Aorta (tissue), 5 donors: ENCODE data around the gene TAOK3. TPM values are rescaled to one million over a fixed set of nuclear protein-coding genes. Genes with fewer than 3 reads are reported as not detected.
"Not testable (repeated sequence)": the region's sequence is repeated elsewhere in the genome, so short reads cannot be mapped to it uniquely, and the experiment has no call there.

Experiments
- ATAC-seq: fragments of 200-7000 bp; cut with Tn5 transposase; one replicate; pipeline ENCODE4 v1.9.1; 2022; ENCODE audit warnings: moderate library complexity; ENCODE audit not compliant: low FRiP score
- DNase-seq, 2 donors: peaks; one replicate each; pipeline ENCODE4 v3.0.0-alpha.2; 2020
- H3K27ac ChIP-seq, 2 donors: one replicate each; pipeline ENCODE4 v1.5.1; 2013; ENCODE audit warnings: low read length in 2 of 2, mild to moderate bottlenecking in 2 of 2, moderate library complexity in 2 of 2, control low read depth in 1 of 2, inconsistent platforms in 1 of 2, low read depth in 1 of 2
- H3K27me3 ChIP-seq, 2 donors: one replicate each; pipeline ENCODE4 v1.6.1; 2013; ENCODE audit warnings: control low read depth in 1 of 2, low read length in 1 of 2, mild to moderate bottlenecking in 1 of 2, moderate library complexity in 1 of 2; ENCODE audit not compliant: insufficient read depth in 2 of 2, control insufficient read depth in 1 of 2
- H3K36me3 ChIP-seq, 2 donors: one replicate each; pipeline ENCODE4 v1.6.1; 2013; ENCODE audit warnings: control low read depth in 1 of 2, low read length in 1 of 2, mild to moderate bottlenecking in 1 of 2; ENCODE audit not compliant: insufficient read depth in 2 of 2, control insufficient read depth in 1 of 2
- H3K4me1 ChIP-seq, 2 donors: one replicate each; pipeline ENCODE4 v1.6.1; 2013; ENCODE audit warnings: low read length in 2 of 2, control low read depth in 1 of 2, mild to moderate bottlenecking in 1 of 2, moderate library complexity in 1 of 2; ENCODE audit not compliant: insufficient read depth in 2 of 2, control insufficient read depth in 1 of 2
- H3K4me3 ChIP-seq, 2 donors: one replicate each; pipeline ENCODE4 v1.5.1; 2013; ENCODE audit warnings: low read length in 2 of 2, control low read depth in 1 of 2, mild to moderate bottlenecking in 1 of 2
- H3K9me3 ChIP-seq: one replicate; pipeline ENCODE4 v1.6.1; 2013; ENCODE audit warnings: mild to moderate bottlenecking, low read length; ENCODE audit not compliant: control insufficient read depth
- WGBS, 2 donors: extraction: QIAGEN DNeasy Blood & Tissue Kit; methylation state at CpG; one replicate each; pipeline ENCODE4 v1.1.7; 2013; 5-methylcytosine and 5-hydroxymethylcytosine counted together
- intact Hi-C, 2 donors: fragments of 100-400 bp; cut with DNase I; formaldehyde crosslinking; loops; one replicate each; pipeline versions ENCODE4 v1.14.2 to v1.15.0; 2022
- polyA plus RNA-seq, 2 donors: library from polyadenylated mRNA; stranded (reverse); fragments of 200-250 nt; gene quantifications; one replicate each; pipeline ENCODE4 v1.2.3, GENCODE V29; 2013
- total RNA-seq, 2 donors: library from RNA; stranded (reverse); fragmentation: NEBNext Ultra II Directional; extraction: Animal tissue kit (Norgen Biotek cat#: 25700); gene quantifications; one replicate each; pipeline ENCODE4 v1.2.1, GENCODE V29; 2021
- donor health status: healthy with polysubstance abuse.
- donor health status: Bipolar disorder and iron deficiency.
- donor health status: DM: no; HTN: no; CAD: no.
- donor health status: DM: no; HTN: no; CAD: no.
- donor health status: DM: yes; HTN: yes; CAD: no.

TAOK3 gene
- total and polyA plus RNA-seq, 4 donors = 14.9 to 45.4 (median 31.0) TPM

DNA sequence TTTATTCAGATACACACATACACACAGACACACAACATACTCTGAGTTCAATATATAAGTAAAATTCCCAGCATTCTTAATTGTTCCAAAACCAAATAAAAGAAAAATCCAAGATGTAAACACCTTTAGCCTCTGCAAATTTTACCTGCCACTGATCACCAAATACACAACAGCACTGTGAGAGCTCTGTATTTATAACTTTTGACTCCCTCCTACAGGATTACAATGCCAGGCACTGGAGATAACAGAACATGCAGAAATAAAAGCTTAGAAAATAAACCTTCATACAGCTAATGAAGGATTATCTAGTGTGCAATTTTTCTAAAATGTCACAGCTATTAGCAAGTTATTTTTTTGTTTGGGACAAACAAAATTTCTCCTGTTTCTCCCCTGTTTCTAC is 85.0 kb downstream of the TAOK3 start:
- Histone ChIP-seq H3K27me3 (no peaks in the 10 kb centered on the region), H3K4me1 (no peaks in the 10 kb centered on the region), H3K4me3 (no peak overlapping the region), H3K9me3 (no peaks in the 10 kb centered on the region), H3K36me3 (no peaks in the 10 kb centered on the region), H3K27ac (no peak overlapping the region)
- no peak for ATAC-seq
- DNase-seq = no peak
- intact Hi-C loops = no loop called here

DNA sequence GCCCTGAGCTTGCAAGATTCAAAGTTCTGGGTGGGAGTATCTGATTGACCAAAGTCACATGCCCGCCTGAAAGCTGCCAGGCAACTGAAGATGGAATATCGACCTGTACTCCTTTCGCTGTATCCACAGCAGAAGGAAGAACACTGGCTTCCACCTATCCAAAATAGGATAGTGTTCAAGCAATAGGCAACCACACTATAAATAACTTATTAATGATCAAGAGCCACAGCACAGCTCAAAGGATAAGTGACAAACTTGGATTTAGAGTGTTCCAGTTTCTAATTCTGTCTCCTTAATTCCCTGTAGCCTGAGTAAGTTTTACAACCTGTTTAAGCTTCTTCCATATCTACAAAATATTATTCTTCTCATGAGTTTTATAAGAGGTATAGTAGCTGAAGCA is 89.9 kb downstream of the TAOK3 start:
- no peak overlapping the region for H3K4me3 ChIP-seq
- intact Hi-C loops = no loop called here
- no peak for ATAC-seq
- H3K27me3 ChIP-seq = no peaks in the 10 kb centered on the region
- 99% methylated on average over 3 of the region's 3 CpGs for WGBS, 2 donors
- H3K4me1 ChIP-seq = no peaks in the 10 kb centered on the region
- H3K36me3 ChIP-seq = no peaks in the 10 kb centered on the region
- no peak overlapping the region for H3K27ac ChIP-seq
- DNase-seq = no peak
- no peaks in the 10 kb centered on the region for H3K9me3 ChIP-seq

DNA sequence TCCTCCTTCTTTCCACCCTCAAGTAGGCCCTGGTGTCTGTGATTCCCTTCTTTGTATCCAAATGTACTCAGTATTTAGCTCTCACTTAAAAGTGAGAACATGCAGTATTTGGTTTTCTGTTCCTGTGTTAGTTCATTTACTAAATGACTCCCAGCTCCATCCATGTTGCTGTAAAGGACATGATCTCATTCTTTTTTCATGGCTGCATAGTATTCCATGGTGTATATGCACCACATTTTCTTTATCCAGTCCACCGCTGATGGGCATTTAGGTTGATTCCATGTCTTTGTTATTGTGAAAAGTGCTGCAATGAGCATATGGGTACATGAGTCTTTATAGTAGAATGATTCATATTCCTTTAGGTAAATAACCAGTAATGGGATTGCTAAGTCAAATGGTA is 94.4 kb downstream of the TAOK3 start:
- H3K27ac ChIP-seq, intact Hi-C loops, H3K9me3 ChIP-seq, H3K4me1 ChIP-seq, H3K27me3 ChIP-seq, ATAC-seq, H3K4me3 ChIP-seq, DNase-seq, H3K36me3 ChIP-seq: not testable (repeated sequence)
- 98 to 100% methylated on average over 1 of the region's 1 CpG for WGBS, 2 donors

DNA sequence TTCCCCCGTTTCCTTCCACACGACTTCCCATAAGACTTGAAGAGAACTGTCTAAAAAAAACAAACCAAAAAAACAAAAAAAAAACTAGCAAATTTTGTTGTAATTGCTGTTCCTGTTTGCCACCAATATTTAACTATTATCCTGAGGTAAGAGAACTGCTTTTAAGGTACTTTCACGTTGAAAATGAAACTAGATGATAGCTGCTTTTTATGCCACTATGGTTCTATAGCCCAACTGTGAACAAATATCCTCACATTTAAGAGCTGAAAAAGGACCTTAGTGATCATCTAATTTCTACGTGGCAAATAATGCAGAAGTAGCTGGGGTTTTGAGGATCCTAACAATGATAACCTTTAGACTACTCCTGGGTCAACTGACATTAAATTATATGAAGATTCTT is 98.6 kb downstream of the TAOK3 start:
- Histone ChIP-seq H3K27me3 (no peaks in the 10 kb centered on the region), H3K36me3 (no peaks in the 10 kb centered on the region), H3K4me1 (no peaks in the 10 kb centered on the region), H3K4me3 (no peak overlapping the region), H3K9me3 (no peaks in the 10 kb centered on the region), H3K27ac (no peak overlapping the region)
- no peak for DNase-seq
- intact Hi-C loops = no loop called here
- 78 to 82% methylated on average over 4 of the region's 4 CpGs for WGBS, 2 donors
- no peak for ATAC-seq

DNA sequence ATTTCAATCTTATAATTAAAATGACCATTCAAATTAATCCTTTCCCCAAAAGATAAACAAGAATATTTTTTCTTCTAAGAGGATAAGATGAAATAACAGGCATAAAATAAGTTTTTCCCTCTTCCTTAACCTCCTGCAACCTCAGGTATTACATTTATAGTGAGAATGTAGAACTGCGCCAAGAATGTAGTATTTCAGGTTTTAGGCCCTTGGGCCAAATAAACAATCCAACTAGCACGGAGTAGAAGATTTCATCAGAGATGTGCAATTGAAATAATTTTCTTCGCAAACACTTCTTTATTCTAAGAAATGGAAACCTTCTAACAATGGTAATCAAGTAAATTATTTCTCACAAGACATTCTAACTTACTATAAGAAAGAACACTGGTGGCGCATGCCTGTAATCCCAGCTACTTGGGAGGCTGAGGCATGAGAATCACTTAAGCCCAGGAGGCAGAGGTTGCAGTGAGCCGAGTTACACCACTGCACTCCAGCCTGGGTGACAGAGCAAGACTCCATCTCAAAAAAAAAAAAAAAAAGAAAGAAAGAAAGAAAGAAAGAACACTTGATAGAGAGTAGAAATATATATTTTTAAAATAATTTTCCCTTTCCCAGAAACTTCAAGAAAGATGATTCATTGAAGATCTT is 100.8 kb downstream of the TAOK3 start:
- intact Hi-C loops = no loop called here
- Histone ChIP-seq H3K4me3 (no peak overlapping the region), H3K27me3 (no peaks in the 10 kb centered on the region), H3K4me1 (no peaks in the 10 kb centered on the region), H3K9me3 (no peaks in the 10 kb centered on the region), H3K36me3 (no peaks in the 10 kb centered on the region), H3K27ac (no peak overlapping the region)
- 85 to 86% methylated on average over 5 of the region's 5 CpGs for WGBS, 2 donors
- DNase-seq = no peak
- no peak for ATAC-seq

DNA sequence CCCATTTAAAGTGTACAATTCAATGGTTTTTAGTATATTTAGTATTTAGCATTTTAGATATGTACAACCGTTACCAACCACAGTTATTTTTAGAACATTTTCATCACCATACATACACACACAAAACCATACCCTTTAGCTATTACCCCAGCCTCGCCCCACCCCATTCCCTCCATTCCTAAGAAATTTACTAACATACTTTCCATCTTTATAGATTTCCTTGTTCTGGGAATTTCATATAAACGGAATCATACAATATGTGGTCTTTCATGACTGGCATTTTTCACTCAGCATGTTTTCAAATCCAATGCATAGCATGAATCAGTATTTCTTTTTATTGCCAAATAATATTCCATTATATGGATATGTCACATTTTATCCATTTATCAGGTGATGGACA is 101.5 kb downstream of the TAOK3 start:
- Histone ChIP-seq H3K9me3 (no peaks in the 10 kb centered on the region), H3K27ac (no peak overlapping the region), H3K4me3 (no peak overlapping the region), H3K27me3 (no peaks in the 10 kb centered on the region), H3K4me1 (no peaks in the 10 kb centered on the region), H3K36me3 (no peaks in the 10 kb centered on the region)
- WGBS, 2 donors = 86 to 91% methylated on average over 3 of the region's 3 CpGs
- ATAC-seq = no peak
- DNase-seq = no peak
- intact Hi-C loops = no loop called here

DNA sequence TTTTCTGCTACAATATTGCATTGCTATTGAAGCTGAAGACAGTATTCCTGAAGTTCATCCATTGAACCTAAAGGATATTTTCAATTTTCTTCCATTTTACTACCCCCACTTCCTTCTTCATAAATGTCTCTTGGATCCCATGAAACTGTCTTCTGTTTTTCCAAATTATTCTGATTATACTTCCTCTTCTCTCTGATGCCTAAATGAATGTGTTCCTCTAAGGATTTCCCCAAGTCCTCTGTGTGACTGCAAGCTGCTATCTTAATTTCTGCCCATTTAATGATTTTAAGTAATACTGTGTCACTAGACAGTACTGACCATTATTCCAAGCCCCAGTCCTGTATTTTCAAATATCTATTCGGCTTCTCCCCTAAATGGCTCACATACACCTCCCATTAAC is 102.9 kb downstream of the TAOK3 start:
- intact Hi-C loops = no loop called here
- Histone ChIP-seq H3K4me3 (no peak overlapping the region), H3K27ac (no peak overlapping the region), H3K4me1 (no peaks in the 10 kb centered on the region), H3K9me3 (no peaks in the 10 kb centered on the region), H3K36me3 (no peaks in the 10 kb centered on the region), H3K27me3 (no peaks in the 10 kb centered on the region)
- ATAC-seq (no peak), DNase-seq (no peak)
- 88 to 99% methylated on average over 1 of the region's 1 CpG for WGBS, 2 donors

DNA sequence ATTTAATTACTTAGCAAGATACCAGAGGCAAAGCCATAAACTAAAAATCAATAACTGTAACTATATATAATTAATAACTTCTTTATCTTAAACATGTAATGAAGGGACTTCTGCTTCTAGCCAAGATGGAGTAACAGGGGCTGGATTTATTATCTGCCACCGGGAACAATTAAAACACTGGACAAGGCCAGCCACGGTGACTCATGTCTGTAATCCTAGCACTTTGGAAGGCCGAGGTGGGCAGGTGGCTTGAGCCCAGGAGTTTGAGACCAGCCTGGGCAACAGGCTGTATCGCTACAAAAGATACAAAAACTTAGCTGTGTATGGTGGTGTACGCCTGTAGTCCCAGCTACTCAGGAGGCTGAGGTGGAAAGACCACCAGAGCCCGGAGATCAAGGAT is 113.6 kb downstream of the TAOK3 start:
- no peak for DNase-seq
- Histone ChIP-seq H3K4me3 (no peak overlapping the region), H3K27ac (no peak overlapping the region), H3K36me3 (no peaks in the 10 kb centered on the region), H3K27me3 (no peaks in the 10 kb centered on the region), H3K9me3 (no peaks in the 10 kb centered on the region), H3K4me1 (no peaks in the 10 kb centered on the region)
- 74 to 76% methylated on average over 6 of the region's 6 CpGs for WGBS, 2 donors
- ATAC-seq = no peak
- intact Hi-C loops = no loop called here

DNA sequence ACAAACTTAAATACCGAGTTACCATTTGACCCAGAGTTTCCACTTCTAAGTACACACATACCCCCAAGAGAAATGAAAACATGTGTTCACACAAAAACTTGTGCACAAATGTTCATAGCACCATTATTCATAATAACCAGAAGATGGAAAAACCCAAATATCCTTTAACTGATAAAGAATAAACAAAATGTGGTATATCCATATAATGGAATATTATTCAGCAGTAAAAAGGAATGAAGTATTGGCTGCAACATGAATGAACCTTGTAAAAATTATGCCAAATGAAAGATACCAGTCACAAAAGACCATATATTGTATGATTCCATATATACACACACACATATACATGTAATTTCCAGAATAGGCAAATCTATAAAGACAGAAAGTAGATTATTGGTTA is 116.4 kb downstream of the TAOK3 start:
- H3K36me3 ChIP-seq = no peaks in the 10 kb centered on the region
- no peak overlapping the region for H3K27ac ChIP-seq
- H3K27me3 ChIP-seq = no peaks in the 10 kb centered on the region
- H3K4me1 ChIP-seq = no peaks in the 10 kb centered on the region
- intact Hi-C loops = no loop called here
- DNase-seq = no peak
- no peak overlapping the region for H3K4me3 ChIP-seq
- H3K9me3 ChIP-seq = no peaks in the 10 kb centered on the region
- WGBS, 2 donors = 94 to 96% methylated on average over 1 of the region's 1 CpG
- ATAC-seq = no peak
